HG03565 (cell line): ENCODE data around the gene PTGDR2.

ENCODE experiments used
- ATAC-seq: cut with Tn5 transposase; IDR thresholded peaks from one replicate; pipeline ENCODE4 v1.9.1; 2021; ENCODE audit warnings: mild to moderate bottlenecking, moderate library complexity; ENCODE audit not compliant: unreplicated experiment

PTGDR2 gene

GRCh38 chr11:60858731-60859464 lies 3.1 kb upstream of the PTGDR2 start:
- ATAC-seq, result no peak

GRCh38 chr11:60858236-60858635 lies 2.5 kb upstream of the PTGDR2 start:
- ATAC-seq, result no peak

- no peak for ATAC-seq
Observed at GRCh38 chr11:60857378-60858232, 1.9 kb upstream of the PTGDR2 start.

- ATAC-seq, result no peak
Observed at GRCh38 chr11:60854847-60855725, 664 bp downstream of the PTGDR2 start.

- no peak for ATAC-seq
Observed at GRCh38 chr11:60854140-60854846, 1.5 kb downstream of the PTGDR2 start.

- no peak for ATAC-seq
Observed at GRCh38 chr11:60852982-60853950, 2.5 kb downstream of the PTGDR2 start.

GRCh38 chr11:60852117-60852981 lies 3.4 kb downstream of the PTGDR2 start:
- no peak for ATAC-seq

GRCh38 chr11:60851327-60852104 lies 4.2 kb downstream of the PTGDR2 start:
- ATAC-seq, result no peak

- ATAC-seq, result no peak
Observed at GRCh38 chr11:60849641-60850520, 5.9 kb downstream of the PTGDR2 start.

GRCh38 chr11:60848714-60849151 lies 7.0 kb downstream of the PTGDR2 start:
- ATAC-seq, result no peak

- ATAC-seq, result no peak
Observed at GRCh38 chr11:60847896-60848295, 7.9 kb downstream of the PTGDR2 start.

- no peak for ATAC-seq
Observed at GRCh38 chr11:60847281-60847680, 8.5 kb downstream of the PTGDR2 start.

- no peak for ATAC-seq
Observed at GRCh38 chr11:60845338-60845737, 10.4 kb downstream of the PTGDR2 start.

GRCh38 chr11:60844870-60845221 lies 10.9 kb downstream of the PTGDR2 start:
- no peak for ATAC-seq

- no peak for ATAC-seq
Observed at GRCh38 chr11:60844045-60844869, 11.5 kb downstream of the PTGDR2 start.
